GM18868 (cell line): ENCODE results near the gene ZCRB1.

Experiments used
- ATAC-seq: cut with Tn5 transposase; IDR thresholded peaks from one replicate; pipeline ENCODE4 v1.9.1; 2021; ENCODE audit warnings: mild to moderate bottlenecking, moderate library complexity; ENCODE audit not compliant: unreplicated experiment

Gene ZCRB1

DNA sequence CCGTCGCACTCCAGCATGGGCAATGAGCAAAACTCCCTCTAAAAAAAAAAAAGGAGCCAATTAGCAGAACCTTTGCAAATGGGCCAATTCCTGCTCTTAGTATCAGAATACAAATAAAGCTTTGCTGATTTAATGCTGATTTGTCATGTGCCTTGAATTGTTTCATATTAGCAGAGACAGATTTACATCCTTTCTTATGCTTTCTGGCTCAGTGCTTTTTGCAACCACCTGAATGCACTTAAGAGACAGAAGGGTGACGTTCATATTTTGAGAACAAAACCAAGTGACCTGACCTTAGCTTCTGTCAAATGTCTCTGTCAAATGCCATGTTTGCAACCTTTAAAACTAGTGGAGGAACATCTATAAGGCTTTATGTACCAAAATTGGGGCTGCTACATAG, 44.0 kb downstream of the ZCRB1 start:
- ATAC-seq: no peak

DNA sequence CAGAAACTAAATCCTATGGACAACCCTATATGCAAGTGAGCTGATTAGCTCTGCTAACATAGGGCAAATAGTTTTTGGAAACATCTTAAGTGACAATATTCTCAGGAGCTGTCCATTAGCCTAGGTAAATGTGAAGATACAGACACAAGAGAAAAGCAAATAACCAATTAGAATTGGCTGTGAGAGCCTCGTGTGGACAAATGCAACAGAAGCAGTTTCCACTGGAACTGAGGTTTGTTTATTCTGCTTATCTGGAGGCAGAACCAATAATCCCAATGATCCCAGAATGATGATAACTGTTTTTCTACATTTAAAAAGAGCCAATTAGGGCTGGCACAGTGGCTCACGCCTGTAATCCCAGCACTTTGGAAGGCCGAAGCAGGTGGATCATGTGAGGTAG, 44.6 kb downstream of the ZCRB1 start:
- no peak for ATAC-seq

DNA sequence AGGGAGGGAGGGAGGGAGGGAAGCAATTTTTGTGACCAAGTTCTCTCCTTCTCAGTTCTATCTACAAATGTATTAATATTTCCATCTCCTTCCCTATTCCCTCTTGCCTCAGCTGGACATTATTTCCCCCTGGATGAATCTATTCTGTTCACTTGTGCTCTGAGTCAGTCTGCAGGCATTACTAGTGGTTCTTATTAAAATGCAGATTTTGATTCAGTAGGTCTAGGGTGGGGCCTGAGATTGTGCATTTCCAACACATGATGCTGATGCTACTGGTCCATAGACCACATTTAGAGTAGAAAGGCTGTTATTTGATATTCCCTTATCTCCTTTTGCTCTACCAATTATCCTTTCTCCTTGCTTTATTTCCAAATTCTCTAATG, 47.8 kb downstream of the ZCRB1 start:
- ATAC-seq: no peak

DNA sequence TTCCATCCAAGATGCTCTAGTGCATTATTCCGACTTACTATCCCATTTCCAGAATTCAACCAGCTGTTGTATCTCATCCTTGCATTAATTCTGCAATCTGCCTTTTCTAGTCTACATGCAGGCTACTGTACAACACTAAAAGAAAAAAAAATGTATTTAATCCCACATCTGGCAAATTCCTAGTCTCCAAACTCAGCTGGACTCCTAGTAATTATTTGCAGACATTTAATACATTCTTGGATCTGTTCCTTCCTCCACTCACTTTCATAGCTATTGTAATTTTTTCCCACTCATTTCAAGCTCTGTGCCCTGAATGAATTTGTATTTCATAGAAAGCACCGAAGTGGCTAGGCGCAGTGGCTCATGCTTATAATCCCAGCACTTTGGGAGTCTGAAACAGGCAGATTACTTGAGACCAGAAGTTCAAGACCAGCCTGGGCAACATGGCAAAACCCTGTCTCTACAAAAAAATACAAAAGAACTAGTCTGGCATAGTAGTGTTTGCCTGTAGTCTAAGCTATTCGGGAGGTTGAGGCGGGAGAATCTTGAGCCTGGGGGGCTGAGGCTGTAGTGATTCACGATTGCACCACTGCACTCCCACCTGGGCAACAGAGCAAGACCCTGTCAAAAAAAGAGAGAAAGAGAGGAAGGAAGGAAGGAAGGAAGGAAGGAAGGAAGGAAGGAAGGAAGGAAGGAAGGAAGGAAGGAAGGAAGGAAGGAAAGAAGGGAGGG, 48.3 kb downstream of the ZCRB1 start:
- no peak for ATAC-seq

DNA sequence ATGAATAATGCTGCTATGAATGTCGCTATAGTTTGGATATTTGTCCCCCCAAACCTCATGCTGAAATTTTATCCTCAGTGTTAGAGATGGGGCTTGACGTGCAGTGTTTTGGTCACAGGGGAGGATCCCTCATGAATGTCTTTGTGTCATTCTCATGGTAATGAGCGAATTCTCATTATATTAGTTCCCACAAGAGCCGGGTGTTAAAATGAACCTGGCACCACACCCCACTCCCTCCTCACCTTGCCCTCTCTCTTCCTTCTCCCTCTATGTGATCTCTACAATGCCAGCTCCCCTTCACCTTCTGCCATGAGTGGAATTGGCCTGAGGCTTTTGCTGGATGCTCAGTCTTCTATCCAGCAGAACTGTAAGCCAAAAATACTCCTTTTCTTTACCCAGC, 50.4 kb downstream of the ZCRB1 start:
- no peak for ATAC-seq

DNA sequence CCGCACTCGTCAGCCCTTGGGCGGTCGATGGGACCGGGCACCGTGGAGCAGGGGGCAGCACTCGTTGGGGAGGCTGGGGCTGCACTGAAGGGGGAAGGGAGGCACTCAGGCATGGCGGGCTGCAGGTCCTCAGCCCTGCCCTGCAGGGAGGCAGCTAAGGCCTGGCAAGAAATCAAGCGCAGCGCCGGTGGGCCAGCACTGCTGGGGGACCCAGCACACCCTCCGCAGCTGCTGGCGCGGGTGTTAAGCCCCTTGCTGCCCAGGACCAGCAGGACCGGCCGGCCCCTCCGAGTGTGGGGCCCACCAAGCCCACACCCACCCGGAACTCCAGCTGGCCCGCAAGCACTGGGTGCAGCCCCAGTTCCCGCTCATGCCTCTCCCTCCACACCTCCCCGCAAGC, 52.2 kb downstream of the ZCRB1 start:
- ATAC-seq: no peak

DNA sequence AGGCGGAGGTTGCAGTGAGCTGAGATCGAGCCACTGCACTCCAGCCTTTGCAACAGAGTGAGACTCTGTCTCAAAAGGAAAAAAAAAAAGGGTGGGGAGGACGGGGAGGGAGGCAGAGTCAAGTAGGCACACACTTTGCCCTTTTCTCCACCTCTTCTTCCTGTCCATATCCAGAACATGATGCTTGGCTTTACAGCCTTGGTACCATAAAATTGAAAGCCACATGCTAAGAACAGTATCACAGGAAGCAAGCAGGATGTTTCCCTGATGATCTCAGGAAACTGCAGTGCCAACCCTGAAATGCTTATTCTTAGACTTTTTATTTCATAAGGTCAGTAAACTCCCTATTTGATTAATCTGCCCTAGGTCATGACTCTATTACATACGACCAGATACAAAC, 55.3 kb downstream of the ZCRB1 start:
- no peak for ATAC-seq

DNA sequence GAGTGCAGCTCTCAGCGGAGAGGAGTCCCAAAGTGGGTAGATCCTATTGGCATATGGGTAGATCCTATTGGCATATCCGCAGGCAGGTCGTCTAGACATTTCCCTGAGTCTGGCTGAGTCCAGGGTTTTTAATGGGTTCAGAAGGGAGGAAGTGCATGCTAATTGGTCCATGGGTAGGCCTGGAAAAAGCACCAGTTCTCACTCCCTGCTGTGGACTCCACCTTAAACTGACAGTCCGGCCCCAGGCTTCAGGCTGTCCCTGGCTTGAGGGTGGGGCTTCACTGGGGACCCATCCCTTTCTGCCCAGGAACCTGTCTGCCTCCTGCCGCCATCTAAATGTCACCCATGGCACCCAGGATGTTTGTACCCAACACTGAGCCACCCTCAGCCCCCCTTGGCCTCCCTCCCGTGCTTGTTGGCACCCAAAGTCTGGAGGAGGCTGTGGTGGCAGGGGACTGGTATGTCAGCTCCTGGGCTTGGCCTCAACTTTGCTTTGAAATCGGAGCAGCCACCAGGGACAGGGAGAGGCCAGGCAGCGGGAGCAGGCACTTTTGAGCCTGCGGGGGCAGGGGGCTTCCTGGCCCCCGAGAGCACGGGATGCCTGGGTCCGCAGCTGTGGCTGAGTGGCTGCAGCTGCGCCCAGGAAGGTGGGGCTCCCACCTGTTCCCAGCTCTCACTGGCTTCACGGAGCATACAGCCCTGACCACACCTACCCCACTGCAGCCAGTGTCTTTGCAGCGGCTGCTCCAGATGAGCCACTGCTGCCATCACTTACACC, 58.3 kb downstream of the ZCRB1 start:
- no peak for ATAC-seq

DNA sequence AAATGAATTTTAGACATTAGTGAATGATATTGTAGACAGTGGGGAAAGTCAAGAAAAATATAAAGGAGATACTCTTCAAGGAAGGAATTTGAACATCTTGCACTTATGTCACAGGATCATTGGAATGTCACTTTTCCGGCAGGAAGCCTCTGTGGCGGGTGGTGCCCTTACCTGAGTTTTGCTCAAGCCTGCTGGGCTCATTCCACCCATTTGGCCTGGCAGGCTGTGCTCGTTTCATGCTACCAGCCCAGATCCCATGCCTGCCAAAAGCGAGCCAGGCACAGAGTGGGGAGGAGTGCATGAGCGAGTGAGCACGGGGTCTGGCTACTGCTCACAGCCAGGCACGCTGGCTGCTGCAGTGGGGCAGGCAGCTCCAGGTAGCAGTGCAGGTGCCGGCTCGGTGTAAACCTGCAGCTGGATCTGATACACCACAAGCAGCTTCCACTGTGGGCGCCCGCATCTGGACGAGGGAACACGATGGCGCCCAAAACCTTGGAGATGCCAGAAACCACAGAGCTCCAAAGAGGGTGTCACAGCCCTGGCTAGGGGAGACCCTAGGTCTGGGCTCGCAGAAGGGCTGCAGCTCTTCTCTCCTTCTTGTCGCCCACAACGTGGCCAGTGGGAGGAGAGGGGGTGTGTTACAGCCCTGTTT, 59.2 kb downstream of the ZCRB1 start:
- ATAC-seq: no peak

DNA sequence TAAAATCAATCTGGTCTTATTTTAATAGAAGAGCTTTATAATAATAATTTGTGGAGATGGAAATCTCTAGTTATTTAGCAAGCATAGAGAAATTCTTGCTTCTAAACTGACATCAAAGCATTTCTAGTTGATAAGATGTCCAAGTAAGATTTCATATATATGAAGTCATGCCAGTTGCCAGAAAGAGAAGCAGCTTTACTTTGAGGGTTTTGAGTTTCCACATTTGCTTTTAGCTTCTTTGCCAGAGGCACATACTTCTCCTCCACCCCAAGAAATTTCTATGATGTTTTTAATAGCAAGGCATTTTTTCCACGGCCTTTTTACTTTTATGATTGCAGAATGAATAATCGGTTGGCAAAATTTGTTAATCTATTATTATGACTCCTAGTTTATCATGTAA, 63.6 kb downstream of the ZCRB1 start:
- ATAC-seq: no peak
